Prostate gland (tissue), 2 donors: Measurements from ENCODE around the gene PTPN1. TPM values are rescaled to one million over a fixed set of nuclear protein-coding genes. Genes with fewer than 3 reads are reported as not detected.

ENCODE experiments used
- DNase-seq: peaks from one replicate; pipeline ENCODE4 v3.0.0-alpha.2; 2019; ENCODE audit warnings: low spot score
- H3K27ac ChIP-seq, 2 donors: fragments of 200-600 bp; sonication (generic); 2 replicates each; pipeline ENCODE4 v1.5.1; 2017 to 2019
- H3K27me3 ChIP-seq: fragments of 200-600 bp; sonication (generic); replicated peaks from 2 replicates; pipeline ENCODE4 v1.5.1; 2019; ENCODE audit not compliant: insufficient read depth
- H3K36me3 ChIP-seq, 2 donors: fragments of 200-600 bp; sonication (generic); 1 replicate in 1 of 2; 2 replicates in 1 of 2; pipeline versions ENCODE4 v1.5.1 to v1.8.1; 2017 to 2019
- H3K4me1 ChIP-seq: fragments of 200-600 bp; sonication (generic); replicated peaks from 2 replicates; pipeline ENCODE4 v1.5.1; 2019
- H3K4me3 ChIP-seq, 2 donors: fragments of 200-600 bp; sonication (generic); 2 replicates each; pipeline ENCODE4 v1.5.1; 2017 to 2019
- H3K9me3 ChIP-seq: fragments of 200-600 bp; sonication (generic); 2 replicates; pipeline ENCODE4 v1.5.1; 2017
- POLR2A ChIP-seq: fragments of 450-650 bp; IDR thresholded peaks from one replicate; pipeline ENCODE4 v1.6.1; 2016; ENCODE audit warnings: antibody characterized with exemption, mild to moderate bottlenecking
- POLR2AphosphoS5 ChIP-seq: sonication (generic); formaldehyde crosslinking; IDR thresholded peaks from one replicate; pipeline ENCODE4 v1.6.1; 2017; ENCODE audit warnings: antibody characterized with exemption
- WGBS: methylation state at CpG from one replicate; pipeline ENCODE4 v1.1.5; 2018; 5-methylcytosine and 5-hydroxymethylcytosine counted together
- intact Hi-C: fragments of 100-400 bp; cut with DNase I; formaldehyde crosslinking; loops from one replicate; pipeline ENCODE4 v1.14.2; 2022
- total RNA-seq, 2 donors: library from RNA; depleted of rRNA; stranded (reverse); fragments of >200 nt; gene quantifications; one replicate each; pipeline ENCODE4 v1.1.0, GENCODE V29; 2016
- TF ChIP-seq, protein P1 (sequence below), 4 experiments: fragments of 200-600 bp in 2 of 4; fragments of 450-650 bp in 2 of 4; sonication (generic) in 2 of 4; IDR thresholded peaks; 1 replicate in 3 of 4; 2 replicates in 1 of 4; pipeline ENCODE4 v1.5.1; 2016 to 2019; ENCODE audit warnings: antibody characterized with exemption in 4 of 4, mild to moderate bottlenecking in 2 of 4, moderate library complexity in 2 of 4

PTPN1 gene
- total RNA-seq, 2 donors from 2014 or later, result 28.5 to 46.6 TPM

DNA sequence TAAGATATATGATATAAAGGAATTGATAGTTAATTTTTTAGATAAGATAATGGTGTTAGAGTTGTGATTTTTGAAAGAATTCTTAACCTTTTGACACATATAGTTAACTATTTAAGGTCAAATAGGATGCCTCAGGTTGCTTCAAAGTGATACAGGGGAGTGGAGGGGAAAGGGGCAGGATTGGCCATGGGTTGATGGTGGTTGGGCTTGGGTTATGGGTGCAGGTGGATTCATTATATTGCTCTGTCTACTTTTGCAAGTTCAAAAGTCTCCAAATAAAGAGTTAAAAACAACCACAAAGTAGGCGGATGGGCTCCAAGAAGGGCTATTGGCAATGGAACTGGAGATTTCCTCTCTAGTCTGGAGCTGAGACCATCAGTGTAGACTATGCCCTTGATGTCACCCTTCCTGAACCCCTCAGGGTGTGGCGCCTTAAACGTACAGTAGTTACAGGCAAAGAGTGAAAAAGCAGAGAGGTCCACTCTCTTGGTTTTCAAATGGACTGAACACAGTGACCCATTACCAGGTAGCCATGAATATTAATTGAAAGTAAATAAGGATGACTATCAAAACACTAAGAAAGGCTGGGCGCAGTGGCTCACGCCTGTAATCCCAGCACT lies 81.2 kb downstream of the PTPN1 start:
- no peak for TF ChIP-seq POLR2AphosphoS5
- TF ChIP-seq POLR2A, result no peak
- TF ChIP-seq, protein P1, sequence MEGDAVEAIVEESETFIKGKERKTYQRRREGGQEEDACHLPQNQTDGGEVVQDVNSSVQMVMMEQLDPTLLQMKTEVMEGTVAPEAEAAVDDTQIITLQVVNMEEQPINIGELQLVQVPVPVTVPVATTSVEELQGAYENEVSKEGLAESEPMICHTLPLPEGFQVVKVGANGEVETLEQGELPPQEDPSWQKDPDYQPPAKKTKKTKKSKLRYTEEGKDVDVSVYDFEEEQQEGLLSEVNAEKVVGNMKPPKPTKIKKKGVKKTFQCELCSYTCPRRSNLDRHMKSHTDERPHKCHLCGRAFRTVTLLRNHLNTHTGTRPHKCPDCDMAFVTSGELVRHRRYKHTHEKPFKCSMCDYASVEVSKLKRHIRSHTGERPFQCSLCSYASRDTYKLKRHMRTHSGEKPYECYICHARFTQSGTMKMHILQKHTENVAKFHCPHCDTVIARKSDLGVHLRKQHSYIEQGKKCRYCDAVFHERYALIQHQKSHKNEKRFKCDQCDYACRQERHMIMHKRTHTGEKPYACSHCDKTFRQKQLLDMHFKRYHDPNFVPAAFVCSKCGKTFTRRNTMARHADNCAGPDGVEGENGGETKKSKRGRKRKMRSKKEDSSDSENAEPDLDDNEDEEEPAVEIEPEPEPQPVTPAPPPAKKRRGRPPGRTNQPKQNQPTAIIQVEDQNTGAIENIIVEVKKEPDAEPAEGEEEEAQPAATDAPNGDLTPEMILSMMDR (IDR thresholded peaks at IDR 0.05), result no peak
- H3K27me3 ChIP-seq, result no peaks in the 10 kb centered on the region
- peaks cover 9% of the 10 kb centered on the region for H3K4me1 ChIP-seq
- no peaks in the 10 kb centered on the region for H3K36me3 ChIP-seq
- no peaks in the 10 kb centered on the region for H3K9me3 ChIP-seq
- no peak for DNase-seq
- H3K4me3 ChIP-seq, result no peak overlapping the region
- no peak overlapping the region for H3K27ac ChIP-seq
- WGBS, result 91% methylated on average over 5 of the region's 5 CpGs
- intact Hi-C loops, result no loop called here

DNA sequence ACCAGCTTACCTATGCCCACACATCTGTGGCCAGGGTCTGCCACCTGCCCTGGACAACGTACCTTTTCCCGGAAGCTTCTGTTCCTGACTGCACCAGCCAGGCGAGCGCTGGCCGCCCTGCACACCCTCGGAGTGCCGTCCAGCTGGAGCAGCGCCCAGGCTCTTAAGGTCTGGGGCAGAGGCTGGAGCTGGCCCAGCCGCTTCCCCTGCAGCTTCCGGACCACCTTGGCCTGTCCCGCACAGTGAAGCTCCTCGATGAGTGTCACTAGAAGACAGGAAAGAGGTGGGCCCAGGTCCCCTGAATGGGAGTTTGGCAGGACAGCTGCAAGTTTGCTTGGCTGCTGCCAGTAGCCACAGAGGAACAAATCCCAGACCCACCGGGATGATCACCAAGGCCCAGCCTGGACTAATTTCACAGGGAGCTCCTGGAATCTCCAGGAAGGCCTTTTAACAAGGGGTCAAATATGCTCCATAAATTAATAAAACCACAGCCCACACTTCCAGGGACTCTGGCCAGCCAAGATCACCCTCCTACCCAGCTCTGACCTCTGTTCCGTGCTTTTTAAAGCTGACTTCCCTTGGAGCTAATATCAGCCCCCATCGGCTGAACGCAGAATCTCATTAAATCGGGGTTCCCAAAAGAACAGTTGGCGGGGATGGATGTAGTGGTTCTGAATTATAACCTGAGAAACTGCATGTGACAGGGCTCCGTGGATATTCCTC lies 82.3 kb downstream of the PTPN1 start:
- TF ChIP-seq, protein P1 (IDR thresholded peaks at IDR 0.05), result no peak
- TF ChIP-seq POLR2A, result no peak
- TF ChIP-seq POLR2AphosphoS5, result no peak
- Histone ChIP-seq H3K36me3 (no peaks in the 10 kb centered on the region), H3K27me3 (no peaks in the 10 kb centered on the region), H3K4me3 (no peak overlapping the region), H3K4me1 (peaks cover 7% of the 10 kb centered on the region), H3K9me3 (no peaks in the 10 kb centered on the region), H3K27ac (peak overlapping the region in 1 of 2 donors; percentile 6)
- intact Hi-C loops, result no loop called here
- 22% methylated on average over 19 of the region's 19 CpGs for WGBS
- peak; percentile 44 for DNase-seq

DNA sequence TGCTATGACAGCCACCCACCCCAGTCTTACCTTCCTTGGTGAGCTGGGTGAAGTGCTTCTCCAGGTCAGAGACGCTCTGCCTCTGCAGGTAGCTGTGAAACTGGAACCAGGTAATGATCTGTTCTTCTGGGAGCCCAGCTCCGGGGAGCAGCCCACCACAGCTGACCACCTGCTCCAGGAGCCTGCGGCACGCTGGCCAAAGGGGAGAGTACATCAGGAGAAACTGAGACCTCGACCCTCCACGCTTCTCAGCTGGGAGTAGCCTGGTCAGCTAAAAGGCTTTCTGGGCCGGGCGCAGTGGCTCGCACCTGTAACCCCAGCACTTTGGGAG lies 82.8 kb downstream of the PTPN1 start:
- Histone ChIP-seq H3K36me3 (no peaks in the 10 kb centered on the region), H3K9me3 (no peaks in the 10 kb centered on the region), H3K4me1 (peaks cover 1% of the 10 kb centered on the region), H3K4me3 (no peak overlapping the region), H3K27ac (no peak overlapping the region), H3K27me3 (no peaks in the 10 kb centered on the region)
- 94% methylated on average over 9 of the region's 9 CpGs for WGBS
- DNase-seq, result no peak
- intact Hi-C loops, result no loop called here
- no peak for TF ChIP-seq POLR2A
- TF ChIP-seq POLR2AphosphoS5, result no peak
- TF ChIP-seq, protein P1 (IDR thresholded peaks at IDR 0.05), result no peak

DNA sequence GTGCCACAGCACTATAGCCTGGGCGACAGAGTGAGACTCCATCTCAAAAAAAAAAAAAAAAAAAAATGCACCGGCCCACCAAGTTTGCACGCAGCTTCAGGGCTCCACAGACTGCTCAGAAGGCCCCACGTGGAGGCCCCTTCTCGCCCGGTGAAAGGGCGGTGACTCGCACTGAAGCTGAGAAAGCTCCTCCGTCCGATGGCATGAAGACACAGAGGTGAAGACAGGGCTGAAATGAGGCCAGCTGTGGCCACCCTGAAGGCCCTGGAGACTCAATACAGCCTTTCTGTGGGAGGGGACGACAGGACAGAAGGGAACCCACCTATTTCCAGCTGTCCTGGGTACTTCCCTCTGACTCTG lies 84.0 kb downstream of the PTPN1 start:
- H3K27me3 ChIP-seq, result no peaks in the 10 kb centered on the region
- no peaks in the 10 kb centered on the region for H3K4me1 ChIP-seq
- TF ChIP-seq, protein P1 (IDR thresholded peaks at IDR 0.05), result no peak
- TF ChIP-seq POLR2AphosphoS5 (no peak), POLR2A (no peak)
- DNase-seq, result no peak
- H3K27ac ChIP-seq, result no peak overlapping the region
- no peak overlapping the region for H3K4me3 ChIP-seq
- H3K9me3 ChIP-seq, result no peaks in the 10 kb centered on the region
- no peaks in the 10 kb centered on the region for H3K36me3 ChIP-seq
- WGBS, result 76% methylated on average over 11 of the region's 11 CpGs
- intact Hi-C loops, result no loop called here
